CD8-positive, alpha-beta memory T cell (primary cell): ENCODE measurements around the gene PITHD1. TPM values are rescaled to one million over a fixed set of nuclear protein-coding genes. Genes with fewer than 3 reads are reported as not detected.
"Not testable (repeated sequence)": the region's sequence is repeated elsewhere in the genome, so short reads cannot be mapped to it uniquely, and the experiment has no call there.

ENCODE experiments used
- CTCF ChIA-PET: fragments of 350-600 bp; sonication (Branson Sonifier 250); formaldehyde crosslinking; loops from one replicate; lab custom pipeline; 2021; ENCODE audit warnings: antibody characterized with exemption; lab: Charles Lee
- POLR2A ChIA-PET: fragments of 350-600 bp; sonication (Branson Sonifier 250); formaldehyde crosslinking; loops from one replicate; lab custom pipeline; 2021; ENCODE audit warnings: antibody characterized with exemption; lab: Charles Lee
- DNase-seq, 5 donors: peaks; one replicate each; pipeline versions ENCODE4 v3.0.0 to v3.0.0-alpha.2; 2020 to 2022; ENCODE audit warnings: mixed read lengths in 1 of 5
- H3K27ac ChIP-seq: one replicate; pipeline ENCODE4 v1.7.0; 2013; ENCODE audit warnings: low read depth, mild to moderate bottlenecking, low read length, moderate library complexity
- H3K27me3 ChIP-seq: 2 replicates; pipeline ENCODE4 v1.7.0; 2013; ENCODE audit warnings: low read length, mild to moderate bottlenecking; ENCODE audit not compliant: insufficient read depth, poor library complexity, severe bottlenecking
- H3K36me3 ChIP-seq: 2 replicates; pipeline ENCODE4 v1.7.0; 2013; ENCODE audit warnings: mild to moderate bottlenecking, low read length, moderate library complexity; ENCODE audit not compliant: insufficient read depth
- H3K4me1 ChIP-seq: 2 replicates; pipeline ENCODE4 v1.7.0; 2013; ENCODE audit warnings: mild to moderate bottlenecking, low read length, moderate library complexity; ENCODE audit not compliant: insufficient read depth
- H3K4me3 ChIP-seq: 2 replicates; pipeline ENCODE4 v1.7.0; 2013; ENCODE audit warnings: mild to moderate bottlenecking, low read length
- H3K9me3 ChIP-seq: 2 replicates; pipeline ENCODE4 v1.7.0; 2013; ENCODE audit warnings: mild to moderate bottlenecking, low read length
- H3K27ac Mint-ChIP-seq, 8 donors: one replicate each; pipeline ENCODE4 v1.8.0; 2020 to 2021; ENCODE audit warnings: mixed read lengths in 8 of 8, mild to moderate bottlenecking in 6 of 8, inconsistent platforms in 3 of 8, moderate library complexity in 3 of 8
- H3K27me3 Mint-ChIP-seq, 2 donors: one replicate each; pipeline ENCODE4 v1.8.0; 2020 to 2021; ENCODE audit warnings: mixed read lengths in 2 of 2, mild to moderate bottlenecking in 1 of 2, moderate library complexity in 1 of 2
- H3K36me3 Mint-ChIP-seq, 3 donors: one replicate each; pipeline ENCODE4 v1.8.0; 2020 to 2021; ENCODE audit warnings: mixed read lengths in 3 of 3, inconsistent platforms in 1 of 3, mild to moderate bottlenecking in 1 of 3
- H3K4me1 Mint-ChIP-seq, 3 donors: one replicate each; pipeline ENCODE4 v1.8.0; 2020 to 2021; ENCODE audit warnings: mixed read lengths in 3 of 3, inconsistent platforms in 1 of 3, mild to moderate bottlenecking in 1 of 3
- H3K4me3 Mint-ChIP-seq, 7 donors: one replicate each; pipeline ENCODE4 v1.8.0; 2020 to 2021; ENCODE audit warnings: mixed read lengths in 7 of 7, mild to moderate bottlenecking in 6 of 7, moderate library complexity in 4 of 7, inconsistent platforms in 2 of 7
- H3K9me3 Mint-ChIP-seq, 5 donors: one replicate each; pipeline ENCODE4 v1.8.0; 2020 to 2022; ENCODE audit warnings: mixed read lengths in 5 of 5, mild to moderate bottlenecking in 3 of 5, moderate library complexity in 2 of 5, inconsistent platforms in 1 of 5
- polyA plus RNA-seq: library from polyadenylated mRNA; unstranded; fragments of 300-500 nt; fragmentation: Illumina TruSeq; gene quantifications from one replicate; pipeline ENCODE4 v1.2.3, GENCODE V29; 2021
- total RNA-seq, 2 experiments: library from RNA; stranded (reverse); gene quantifications; one replicate each; pipeline ENCODE4 v1.2.3, GENCODE V29; 2021

PITHD1 gene
- total and polyA plus RNA-seq, 3 experiments from 2014 or later = 68.5 to 105 (median 105) TPM

DNA sequence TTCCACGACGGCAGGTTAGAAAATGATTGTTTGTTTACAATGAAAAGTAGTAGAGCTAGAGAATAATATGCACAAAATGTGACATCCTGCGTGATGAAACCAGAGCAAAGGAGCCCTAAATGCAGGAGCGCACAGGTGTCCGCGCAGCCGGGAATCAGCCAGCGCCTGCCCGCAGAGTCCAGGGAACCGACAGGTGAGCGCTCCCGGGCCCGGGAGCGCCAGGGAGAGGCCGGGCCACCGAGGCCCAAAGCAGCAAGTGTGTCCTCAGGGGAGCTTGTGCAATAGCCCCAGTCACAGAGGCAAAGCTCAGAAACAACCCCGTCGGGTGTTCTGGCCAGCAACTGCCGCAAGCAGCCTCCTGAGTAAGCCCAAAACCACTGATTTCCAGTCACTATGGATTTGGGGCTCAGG lies 23.1 kb downstream of the PITHD1 start:
- H3K4me1 ChIP-seq = peaks cover 20% of the 10 kb centered on the region
- H3K27ac ChIP-seq = peak overlapping the region; percentile 85
- H3K36me3 ChIP-seq = no peaks in the 10 kb centered on the region
- H3K27me3 ChIP-seq = no peaks in the 10 kb centered on the region
- ChIA-PET CTCF (interaction anchor here (0.6 to 1.8 kb wide), 5 partner anchors 9 to 29 kb away, joined by 4 to 16 read pairs (median 4); partner anchors contain the start of gene PITHD1), POLR2A (interaction anchor here (0.6 to 2.9 kb wide), 5 partner anchors 8 to 28 kb away, joined by 3 to 20 read pairs (median 5); partner anchors contain the start of genes HMGCL and LYPLA2)
- H3K4me3 Mint-ChIP-seq = peak overlapping the region; percentile 85 to 97 (median 91)
- no peak for DNase-seq
- peak overlapping the region; percentile 70 for H3K4me3 ChIP-seq
- no peaks in the 10 kb centered on the region for H3K9me3 ChIP-seq
- peak overlapping the region; percentile 84 to 92 (median 88) for H3K27ac Mint-ChIP-seq
- peaks cover 0 to 36% (median 2%) of the 10 kb centered on the region in 3 donors for H3K36me3 Mint-ChIP-seq
- H3K4me1 Mint-ChIP-seq = peaks cover 14 to 24% (median 19%) of the 10 kb centered on the region in 3 donors
- H3K27me3 Mint-ChIP-seq = no peaks in the 10 kb centered on the region
- H3K9me3 Mint-ChIP-seq = no peaks in the 10 kb centered on the region

DNA sequence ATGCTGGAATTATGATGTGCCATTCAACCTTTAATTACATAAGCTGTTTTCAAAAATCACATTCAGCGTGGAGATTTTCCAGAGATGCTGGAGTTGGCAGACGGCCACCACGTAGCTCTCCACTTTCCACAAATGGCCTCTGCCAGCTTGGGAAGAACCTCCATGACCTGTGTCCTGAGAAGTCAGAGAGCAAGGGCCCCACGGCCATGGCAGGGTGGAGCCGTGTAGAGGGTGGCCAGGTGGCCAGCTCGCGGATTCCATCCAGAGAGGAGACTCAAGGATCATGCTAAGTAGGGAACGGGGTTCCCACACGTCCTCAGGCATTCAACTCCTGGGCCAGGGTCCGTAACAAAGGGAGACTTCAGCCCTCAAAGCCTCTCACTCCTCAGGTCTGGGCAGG lies 23.7 kb downstream of the PITHD1 start:
- no peaks in the 10 kb centered on the region for H3K27me3 ChIP-seq
- peaks cover 0 to 35% (median 2%) of the 10 kb centered on the region in 3 donors for H3K36me3 Mint-ChIP-seq
- peak overlapping the region; percentile 4 to 96 (median 59) for H3K4me3 Mint-ChIP-seq
- no peak for DNase-seq
- peaks cover 14 to 24% (median 19%) of the 10 kb centered on the region in 3 donors for H3K4me1 Mint-ChIP-seq
- POLR2A ChIA-PET = interaction anchor here (0.6 to 2.9 kb wide), 5 partner anchors 8 to 37 kb away, joined by 3 to 20 read pairs (median 5); partner anchors contain the start of genes HMGCL and LYPLA2
- H3K36me3 ChIP-seq = no peaks in the 10 kb centered on the region
- no peaks in the 10 kb centered on the region for H3K9me3 ChIP-seq
- CTCF ChIA-PET = interaction anchor here (1.4 to 1.7 kb wide), 4 partner anchors 8 to 23 kb away, joined by 4 to 16 read pairs (median 5); partner anchors contain the start of gene PITHD1
- peak overlapping the region; percentile 51 to 90 (median 82) for H3K27ac Mint-ChIP-seq
- H3K27ac ChIP-seq = no peak overlapping the region
- H3K27me3 Mint-ChIP-seq = no peaks in the 10 kb centered on the region
- H3K9me3 Mint-ChIP-seq = no peaks in the 10 kb centered on the region
- H3K4me1 ChIP-seq = peaks cover 20% of the 10 kb centered on the region
- no peak overlapping the region for H3K4me3 ChIP-seq

DNA sequence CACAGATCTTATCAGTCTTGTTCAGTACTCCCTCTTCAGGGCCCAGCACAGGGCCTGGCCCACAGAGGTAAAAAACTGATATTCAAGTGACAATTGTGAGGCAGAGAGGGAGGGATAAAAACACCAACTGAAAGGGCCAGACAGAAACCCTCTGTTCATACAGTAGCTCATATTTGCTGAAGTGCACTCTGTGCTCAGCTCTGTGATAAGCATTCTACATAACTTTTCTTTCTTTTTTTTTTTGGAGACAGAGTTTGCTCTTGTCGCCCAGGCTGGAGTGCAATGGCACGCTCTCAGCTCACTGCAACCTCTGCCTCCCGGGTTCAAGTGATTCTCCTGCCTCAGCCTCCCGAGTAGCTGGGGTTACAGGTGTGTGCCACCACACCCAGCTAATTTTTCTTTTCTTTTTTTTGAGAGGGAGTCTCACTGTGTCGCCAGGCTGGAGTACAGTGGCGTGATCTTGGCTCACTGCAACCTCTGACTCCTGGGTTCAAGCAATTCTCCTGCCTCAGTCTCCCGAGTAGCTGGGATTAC lies 24.7 kb downstream of the PITHD1 start:
- Mint-ChIP-seq H3K4me3 (peak overlapping the region in 3 of 7 donors; percentile 33 to 96 (median 44)), H3K27ac (peak overlapping the region in 7 of 8 donors; percentile 17 to 90 (median 77)), H3K4me1 (peaks cover 14 to 24% (median 19%) of the 10 kb centered on the region in 3 donors), H3K36me3 (peaks cover 0 to 38% (median 9%) of the 10 kb centered on the region in 3 donors)
- not testable (repeated sequence) for H3K4me3 ChIP-seq, H3K27me3 ChIP-seq, DNase-seq, H3K36me3 ChIP-seq, H3K9me3 ChIP-seq, H3K27ac ChIP-seq, H3K9me3 Mint-ChIP-seq, H3K27me3 Mint-ChIP-seq
- H3K4me1 ChIP-seq = peaks cover 20% of the 10 kb centered on the region
- CTCF ChIA-PET = interaction anchor here (1.4 to 1.5 kb wide), 2 partner anchors 9 to 10 kb away, joined by 4 to 6 read pairs; no protein-coding TSS in a partner anchor
- POLR2A ChIA-PET = interaction anchor here (0.5 to 2.9 kb wide), 4 partner anchors 22 to 318 kb away, joined by 3 to 20 read pairs (median 3); partner anchors contain the start of gene HMGCL

DNA sequence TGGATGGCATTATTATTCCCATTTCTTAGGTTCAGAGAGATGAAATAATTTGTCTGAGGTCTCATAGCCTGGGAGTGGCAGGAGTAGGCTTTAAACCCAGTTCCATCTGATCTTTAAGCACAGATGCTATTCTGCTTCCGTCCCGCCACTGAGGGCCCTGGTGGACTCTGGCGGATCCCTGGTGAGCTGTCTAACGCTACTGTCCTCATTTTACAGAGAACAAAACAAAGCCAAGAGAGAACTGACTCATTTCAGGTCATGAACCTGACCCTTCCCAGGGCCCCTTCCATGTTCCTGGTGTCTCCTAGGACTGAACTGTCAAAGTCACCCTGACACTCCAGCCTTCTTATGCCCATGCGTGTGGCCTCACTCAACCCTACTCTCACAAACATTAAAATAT lies 25.5 kb downstream of the PITHD1 start:
- peak overlapping the region in 2 of 7 donors; percentile 49 to 60 for H3K4me3 Mint-ChIP-seq
- peaks cover 0 to 39% (median 9%) of the 10 kb centered on the region in 3 donors for H3K36me3 Mint-ChIP-seq
- DNase-seq = no peak
- ChIA-PET CTCF (interaction anchor here (1.5 kb wide), 1 partner anchor 8 kb away, joined by 4 read pairs; no protein-coding TSS in a partner anchor), POLR2A (no interaction called here)
- peaks cover 4% of the 10 kb centered on the region for H3K36me3 ChIP-seq
- no peaks in the 10 kb centered on the region for H3K9me3 ChIP-seq
- peak overlapping the region in 2 of 8 donors; percentile 73 to 84 for H3K27ac Mint-ChIP-seq
- H3K4me1 ChIP-seq = peaks cover 20% of the 10 kb centered on the region
- peaks cover 14 to 21% (median 17%) of the 10 kb centered on the region in 3 donors for H3K4me1 Mint-ChIP-seq
- no peak overlapping the region for H3K27ac ChIP-seq
- H3K27me3 ChIP-seq = no peaks in the 10 kb centered on the region
- no peak overlapping the region for H3K4me3 ChIP-seq
- H3K27me3 Mint-ChIP-seq = no peaks in the 10 kb centered on the region
- no peaks in the 10 kb centered on the region for H3K9me3 Mint-ChIP-seq

DNA sequence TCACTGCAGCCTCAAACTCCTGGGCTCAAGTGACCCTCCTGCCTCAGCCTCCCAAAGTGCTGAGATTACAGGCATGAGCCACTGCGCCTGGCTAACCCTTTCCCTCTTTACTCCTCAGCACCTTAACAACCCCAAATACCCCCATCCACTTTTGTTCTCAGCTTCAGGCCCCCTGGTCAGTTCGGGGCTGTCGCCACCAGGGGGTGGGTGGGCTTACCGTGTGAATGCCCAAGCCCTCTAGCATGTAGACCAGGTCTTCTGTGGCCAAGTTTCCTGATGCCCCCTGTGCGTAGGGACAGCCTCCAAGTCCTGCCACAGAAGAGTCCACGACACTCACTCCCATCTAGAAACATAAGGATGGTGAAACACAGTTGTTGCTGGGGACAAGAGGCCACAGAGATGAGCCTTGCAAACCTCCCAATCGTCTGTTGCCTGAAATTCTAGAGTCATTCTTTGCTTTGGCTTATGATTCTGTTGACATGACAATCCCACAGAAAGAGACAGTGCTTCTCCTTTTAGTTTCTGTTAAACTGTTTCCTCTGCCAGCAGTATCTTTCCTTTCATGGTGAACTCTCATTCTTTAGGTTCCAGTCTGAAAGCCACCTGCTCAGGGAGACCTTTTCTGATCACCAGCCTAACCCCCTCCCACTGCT lies 26.1 kb downstream of the PITHD1 start:
- Histone ChIP-seq H3K27me3 (no peaks in the 10 kb centered on the region), H3K27ac (no peak overlapping the region), H3K36me3 (peaks cover 4% of the 10 kb centered on the region), H3K4me1 (peaks cover 15% of the 10 kb centered on the region), H3K4me3 (no peak overlapping the region), H3K9me3 (no peaks in the 10 kb centered on the region)
- no peaks in the 10 kb centered on the region for H3K27me3 Mint-ChIP-seq
- DNase-seq = no peak
- H3K4me1 Mint-ChIP-seq = peaks cover 11 to 15% (median 11%) of the 10 kb centered on the region in 3 donors
- peak overlapping the region in 1 of 7 donors; percentile 60 for H3K4me3 Mint-ChIP-seq
- ChIA-PET CTCF (no interaction called here), POLR2A (no interaction called here)
- peaks cover 0 to 39% (median 9%) of the 10 kb centered on the region in 3 donors for H3K36me3 Mint-ChIP-seq
- H3K27ac Mint-ChIP-seq = peak overlapping the region in 4 of 8 donors; percentile 38 to 96 (median 78)
- no peaks in the 10 kb centered on the region for H3K9me3 Mint-ChIP-seq

DNA sequence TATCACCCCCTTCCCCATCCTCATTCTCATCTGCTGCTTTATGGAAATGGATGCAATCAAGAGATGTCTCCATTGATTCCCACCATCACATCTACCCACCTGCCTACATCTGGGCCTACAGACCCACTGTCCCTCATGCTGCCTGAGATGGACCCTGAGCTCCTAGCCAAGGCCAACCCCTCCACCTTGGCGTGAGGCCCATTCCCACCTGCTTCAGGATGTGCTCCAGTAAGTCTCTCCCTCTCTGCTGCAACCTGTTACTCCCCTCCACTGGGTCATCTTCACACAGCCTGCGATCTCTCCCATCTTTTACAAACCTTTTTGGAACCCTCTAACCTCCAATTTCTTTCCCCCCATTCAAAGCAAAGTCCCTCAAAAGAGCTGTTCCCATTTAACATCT lies 26.8 kb downstream of the PITHD1 start:
- H3K27ac ChIP-seq = no peak overlapping the region
- no peak overlapping the region for H3K4me3 ChIP-seq
- H3K36me3 ChIP-seq = peaks cover 4% of the 10 kb centered on the region
- no peaks in the 10 kb centered on the region for H3K27me3 Mint-ChIP-seq
- H3K9me3 ChIP-seq = no peaks in the 10 kb centered on the region
- peaks cover 0 to 39% (median 9%) of the 10 kb centered on the region in 3 donors for H3K36me3 Mint-ChIP-seq
- no peaks in the 10 kb centered on the region for H3K9me3 Mint-ChIP-seq
- peak overlapping the region in 2 of 7 donors; percentile 54 to 77 for H3K4me3 Mint-ChIP-seq
- DNase-seq = no peak
- H3K27ac Mint-ChIP-seq = peak overlapping the region in 5 of 8 donors; percentile 67 to 96 (median 73)
- ChIA-PET CTCF (interaction anchor here (1.4 kb wide), 1 partner anchor 64 kb away, joined by 5 read pairs; no protein-coding TSS in a partner anchor), POLR2A (no interaction called here)
- H3K4me1 Mint-ChIP-seq = peaks cover 9 to 14% (median 11%) of the 10 kb centered on the region in 3 donors
- peaks cover 15% of the 10 kb centered on the region for H3K4me1 ChIP-seq
- H3K27me3 ChIP-seq = no peaks in the 10 kb centered on the region

DNA sequence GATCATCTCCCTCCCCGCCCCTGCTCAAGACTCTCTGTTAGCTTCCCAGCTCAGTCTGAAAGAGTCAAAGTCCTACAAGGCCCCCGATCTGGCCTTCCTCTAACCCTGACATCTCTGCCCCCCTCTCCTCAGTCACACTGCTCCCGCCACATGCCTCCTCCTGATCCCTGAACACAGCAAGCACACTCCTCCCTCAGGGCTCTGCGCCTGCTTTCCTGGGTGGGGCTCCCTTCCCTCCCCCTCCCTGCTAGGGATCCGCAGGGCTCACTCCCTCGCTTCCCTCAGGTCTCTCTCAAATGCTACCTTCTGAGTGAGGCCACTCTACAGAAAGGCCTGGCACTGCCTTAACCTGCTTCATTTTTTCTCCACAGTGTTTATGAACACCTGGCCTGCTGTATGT lies 28.1 kb downstream of the PITHD1 start:
- Mint-ChIP-seq H3K4me1 (peaks cover 12 to 16% (median 15%) of the 10 kb centered on the region in 3 donors), H3K9me3 (no peaks in the 10 kb centered on the region), H3K27me3 (no peaks in the 10 kb centered on the region), H3K27ac (no peak overlapping the region), H3K4me3 (peak overlapping the region in 1 of 7 donors; percentile 31), H3K36me3 (peaks cover 0 to 42% (median 14%) of the 10 kb centered on the region in 3 donors)
- CTCF ChIA-PET = interaction anchor here (1.4 kb wide), 1 partner anchor 63 kb away, joined by 5 read pairs; no protein-coding TSS in a partner anchor
- POLR2A ChIA-PET = no interaction called here
- Histone ChIP-seq H3K9me3 (no peaks in the 10 kb centered on the region), H3K27me3 (no peaks in the 10 kb centered on the region), H3K4me1 (peaks cover 24% of the 10 kb centered on the region), H3K36me3 (peaks cover 4% of the 10 kb centered on the region), H3K4me3 (no peak overlapping the region), H3K27ac (no peak overlapping the region)
- no peak for DNase-seq
